ENCODE data around the gene DENND1A.

DNA sequence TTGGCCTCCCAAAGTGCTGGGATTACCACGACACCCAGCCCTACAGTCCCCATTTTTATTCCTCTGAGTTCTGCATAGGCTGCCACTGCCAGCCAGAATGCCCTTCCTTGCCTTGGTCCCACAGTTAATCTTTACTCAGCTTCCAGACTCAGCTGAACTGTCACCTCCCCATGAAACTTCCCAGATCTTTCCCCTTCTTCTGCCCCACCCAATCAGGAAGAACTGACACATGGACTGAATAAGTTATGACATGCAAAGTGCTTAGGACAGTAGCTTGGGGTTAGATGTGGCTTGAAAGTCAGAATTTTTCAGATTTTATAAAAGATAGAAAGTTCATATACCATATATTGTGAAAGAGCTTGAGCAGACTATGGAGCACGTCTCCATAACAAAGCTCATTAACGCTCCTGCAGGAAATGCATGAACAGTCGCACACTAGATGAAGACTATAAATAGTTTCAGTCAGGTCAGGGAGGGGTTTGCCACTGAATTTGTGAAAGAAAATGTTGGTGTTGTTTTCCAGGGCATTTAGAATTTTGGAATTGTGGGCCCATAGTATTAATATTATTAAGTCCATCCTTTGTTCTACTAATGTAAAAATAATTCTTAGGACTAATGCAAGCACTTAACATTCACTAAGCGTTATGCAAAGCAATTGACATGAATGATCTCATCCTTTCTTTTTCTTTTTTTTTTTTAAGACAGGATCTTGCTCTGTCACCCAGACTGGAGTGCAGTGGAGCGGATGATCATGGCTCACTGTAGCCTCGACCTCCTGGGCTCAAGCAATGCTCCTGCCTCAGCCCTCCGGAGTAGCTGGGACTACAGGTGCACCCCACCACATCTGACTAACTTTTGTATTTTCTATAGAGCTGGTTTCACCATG, 36.1 kb upstream of the DENND1A start:
- TF ChIP-seq GATA2 (IDR thresholded peaks at IDR 0.05; ENCODE audit: low read depth, low read length) (no peak), GATA3 (IDR thresholded peaks at IDR 0.05; ENCODE audit: low read depth, low read length) (no peak)

Measured in SH-SY5Y (cell line).